Bronchial epithelial cell (primary cell): ENCODE measurements around the gene DLL1. TPM values are rescaled to one million over a fixed set of nuclear protein-coding genes. Genes with fewer than 3 reads are reported as not detected.

Experiments used
- DNase-seq: peaks from one replicate; pipeline ENCODE4 v3.0.0-alpha.2; 2010; ENCODE audit warnings: low read depth
- FAIRE-seq: peaks from 2 replicates; lab custom pipeline; 2011; peaks lifted over from hg19 to GRCh38; lab: Jason Lieb, UNC
- H3K27me3 ChIP-seq: 2 replicates; pipeline ENCODE4 v1.5.1; 2011; ENCODE audit warnings: low read length; ENCODE audit not compliant: control insufficient read depth, insufficient read depth
- H3K36me3 ChIP-seq: 2 replicates; pipeline ENCODE4 v1.5.1; 2011; ENCODE audit warnings: low read length; ENCODE audit not compliant: control insufficient read depth, insufficient read depth
- H3K4me3 ChIP-seq: 2 replicates; pipeline ENCODE4 v1.5.1; 2011; ENCODE audit warnings: mild to moderate bottlenecking, low read depth, low read length, control low read depth
- CTCF ChIP-seq: IDR thresholded peaks from 2 replicates; pipeline ENCODE4 v1.5.1; 2011; ENCODE audit warnings: mild to moderate bottlenecking, moderate library complexity, low read length, control low read depth, inconsistent platforms; ENCODE audit not compliant: insufficient read depth, severe bottlenecking
- total RNA-seq: library from RNA; depleted of rRNA; stranded (reverse); fragments of >200 nt; gene quantifications from 2 replicates; pipeline ENCODE4 v1.2.1, GENCODE V29; 2014

The DLL1 gene
- total RNA-seq, 1 donor from 2014 or later = 4.7 TPM

- Histone ChIP-seq H3K36me3 (peaks cover 2% of the 10 kb centered on the region), H3K4me3 (peak within 1 kb of the TSS; percentile 89), H3K27me3 (no peaks in the 10 kb centered on the region)
- TF ChIP-seq CTCF = no peak
- FAIRE-seq = no peak
- peak; percentile 86 for DNase-seq
These were observed 15.6 kb upstream of the DLL1 start, which contains the start of gene FAM120B for GRCh38 chr6:170306324-170307079. Gene FAM120B (plus strand): TSS chr6:170306758. CDS start chr6:170317391, 10,633 bp downstream.

- no peak for TF ChIP-seq CTCF
- no peak for FAIRE-seq
- Histone ChIP-seq H3K27me3 (no peaks in the 10 kb centered on the region), H3K4me3 (peak overlapping the region; percentile 89), H3K36me3 (peaks cover 2% of the 10 kb centered on the region)
- no peak for DNase-seq
These were observed 15.0 kb upstream of the DLL1 start for GRCh38 chr6:170305805-170306323.

- TF ChIP-seq CTCF = no peak
- H3K36me3 ChIP-seq = no peaks in the 10 kb centered on the region
- H3K4me3 ChIP-seq = no peak overlapping the region
- no peaks in the 10 kb centered on the region for H3K27me3 ChIP-seq
- FAIRE-seq (no peak), DNase-seq (no peak)
These were observed 10.3 kb upstream of the DLL1 start for GRCh38 chr6:170301184-170301583.

- peak; percentile 28 for DNase-seq
- Histone ChIP-seq H3K4me3 (no peak overlapping the region), H3K27me3 (peaks cover 2% of the 10 kb centered on the region), H3K36me3 (no peaks in the 10 kb centered on the region)
- TF ChIP-seq CTCF = no peak
- no peak for FAIRE-seq
These were observed 7.8 kb upstream of the DLL1 start for GRCh38 chr6:170298688-170299087.

- Histone ChIP-seq H3K27me3 (peaks cover 2% of the 10 kb centered on the region), H3K4me3 (no peak overlapping the region), H3K36me3 (no peaks in the 10 kb centered on the region)
- DNase-seq = no peak
- TF ChIP-seq CTCF = no peak
- no peak for FAIRE-seq
These were observed 6.9 kb upstream of the DLL1 start for GRCh38 chr6:170297576-170298330.
